Liver (tissue), 3 donors: ENCODE measurements around the gene CCDC82.

Source experiments
- FOXA1 ChIP-seq: IDR thresholded peaks from 2 replicates; pipeline ENCODE4 v1.6.1; 2016; ENCODE audit warnings: antibody characterized with exemption
- GABPA ChIP-seq, 2 donors: IDR thresholded peaks in 1 of 2; conservative IDR thresholded peaks in 1 of 2; 2 replicates each; pipeline ENCODE4 v1.6.1; 2016; ENCODE audit warnings: antibody characterized with exemption in 2 of 2, mild to moderate bottlenecking in 1 of 2, moderate library complexity in 1 of 2
- HNF4G ChIP-seq: IDR thresholded peaks from 2 replicates; pipeline ENCODE4 v1.6.1; 2016; ENCODE audit warnings: antibody characterized with exemption
- JUND ChIP-seq, 2 donors: IDR thresholded peaks; 2 replicates each; pipeline ENCODE4 v1.6.1; 2016; ENCODE audit warnings: antibody characterized with exemption in 2 of 2
- RAD21 ChIP-seq, 2 donors: IDR thresholded peaks; 2 replicates each; pipeline ENCODE4 v1.6.1; 2016; ENCODE audit warnings: antibody characterized with exemption in 2 of 2, mild to moderate bottlenecking in 2 of 2
- RXRA ChIP-seq, 2 donors: IDR thresholded peaks; 2 replicates each; pipeline ENCODE4 v1.6.1; 2017 to 2018; ENCODE audit warnings: antibody characterized with exemption in 2 of 2, mild to moderate bottlenecking in 1 of 2
- SP1 ChIP-seq: IDR thresholded peaks from 2 replicates; pipeline ENCODE4 v1.6.1; 2018; ENCODE audit warnings: antibody characterized with exemption, mild to moderate bottlenecking
- TAF1 ChIP-seq: conservative IDR thresholded peaks from 2 replicates; pipeline ENCODE4 v1.6.1; 2016; ENCODE audit warnings: antibody characterized with exemption, mild to moderate bottlenecking
- YY1 ChIP-seq: IDR thresholded peaks from 2 replicates; pipeline ENCODE4 v1.6.1; 2016; ENCODE audit warnings: antibody characterized with exemption, mild to moderate bottlenecking
- TF ChIP-seq, protein P1 (sequence below): fragments of 150-350 bp; IDR thresholded peaks from 2 replicates; pipeline ENCODE4 v1.5.1; 2017; ENCODE audit warnings: improper control_type of control experiment, low read depth, low read length; ENCODE audit not compliant: missing input control
- TF ChIP-seq, protein P2 (sequence below): IDR thresholded peaks from 2 replicates; pipeline ENCODE4 v1.6.1; 2016; ENCODE audit warnings: antibody characterized with exemption
- TF ChIP-seq, protein P3 (sequence below): IDR thresholded peaks from 2 replicates; pipeline ENCODE4 v1.6.1; 2016; ENCODE audit warnings: antibody characterized with exemption
- TF ChIP-seq, protein P4 (sequence below): IDR thresholded peaks from 2 replicates; pipeline ENCODE4 v1.6.1; 2016; ENCODE audit warnings: antibody characterized with exemption, mild to moderate bottlenecking
- donor health status: healthy.
- donor health status: healthy.

DNA sequence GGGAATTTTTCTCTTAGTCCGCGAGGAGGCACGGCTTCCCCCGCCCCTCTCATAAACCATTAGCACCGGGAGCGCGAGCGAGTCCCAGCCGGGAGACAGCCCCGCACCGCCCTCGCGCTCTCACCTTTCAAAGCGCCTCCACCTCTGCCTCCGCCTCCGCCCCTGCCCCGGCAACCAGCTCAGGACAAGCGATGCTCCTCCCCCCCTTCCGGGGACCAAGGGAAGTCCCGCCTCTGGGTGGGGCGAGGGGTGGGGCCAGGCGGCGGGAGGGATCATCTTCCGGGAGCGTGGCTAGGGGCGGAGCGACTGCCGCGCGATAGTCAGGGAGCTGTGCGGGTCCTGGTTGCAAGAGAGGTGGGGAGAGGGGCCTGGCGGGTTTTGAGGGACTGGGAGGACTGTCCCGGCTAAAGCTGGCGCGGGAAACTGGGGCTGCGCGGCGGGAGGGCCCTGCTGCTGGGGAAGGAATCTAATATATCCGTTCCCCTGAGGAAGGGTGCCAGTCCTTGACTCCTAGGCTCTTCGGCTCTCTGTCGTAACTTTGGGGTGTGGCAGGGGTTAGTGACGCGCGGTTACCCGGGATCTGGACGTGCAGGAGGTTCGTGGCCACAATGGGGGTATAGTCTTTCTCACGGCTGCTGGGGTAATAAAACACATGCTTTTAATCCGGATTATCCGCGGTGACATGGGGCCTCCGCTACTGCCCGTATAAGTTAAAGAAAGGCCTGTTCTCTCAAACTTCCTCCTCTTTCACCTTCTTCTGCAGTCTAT, at the start of gene CCDC82, which contains the start of gene JRKL:
- TF ChIP-seq, protein P1, sequence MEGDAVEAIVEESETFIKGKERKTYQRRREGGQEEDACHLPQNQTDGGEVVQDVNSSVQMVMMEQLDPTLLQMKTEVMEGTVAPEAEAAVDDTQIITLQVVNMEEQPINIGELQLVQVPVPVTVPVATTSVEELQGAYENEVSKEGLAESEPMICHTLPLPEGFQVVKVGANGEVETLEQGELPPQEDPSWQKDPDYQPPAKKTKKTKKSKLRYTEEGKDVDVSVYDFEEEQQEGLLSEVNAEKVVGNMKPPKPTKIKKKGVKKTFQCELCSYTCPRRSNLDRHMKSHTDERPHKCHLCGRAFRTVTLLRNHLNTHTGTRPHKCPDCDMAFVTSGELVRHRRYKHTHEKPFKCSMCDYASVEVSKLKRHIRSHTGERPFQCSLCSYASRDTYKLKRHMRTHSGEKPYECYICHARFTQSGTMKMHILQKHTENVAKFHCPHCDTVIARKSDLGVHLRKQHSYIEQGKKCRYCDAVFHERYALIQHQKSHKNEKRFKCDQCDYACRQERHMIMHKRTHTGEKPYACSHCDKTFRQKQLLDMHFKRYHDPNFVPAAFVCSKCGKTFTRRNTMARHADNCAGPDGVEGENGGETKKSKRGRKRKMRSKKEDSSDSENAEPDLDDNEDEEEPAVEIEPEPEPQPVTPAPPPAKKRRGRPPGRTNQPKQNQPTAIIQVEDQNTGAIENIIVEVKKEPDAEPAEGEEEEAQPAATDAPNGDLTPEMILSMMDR = no peak
- TF ChIP-seq RXRA (IDR thresholded peaks at IDR 0.05) (peak in 1 of 2 donors; percentile 42), TAF1 (peak; percentile 32), YY1 (peak; percentile 79), GABPA (IDR thresholded peaks at IDR 0.05 in 1 of 2, conservative IDR thresholded peaks at IDR 0.05 in 1 of 2) (peak; percentile 69 to 94), FOXA1 (no peak), HNF4G (no peak), SP1 (peak; percentile 72), RAD21 (IDR thresholded peaks at IDR 0.05) (peak in 1 of 2 donors; percentile 39), JUND (IDR thresholded peaks at IDR 0.05) (peak in 1 of 2 donors; percentile 20)
- TF ChIP-seq, protein P2, sequence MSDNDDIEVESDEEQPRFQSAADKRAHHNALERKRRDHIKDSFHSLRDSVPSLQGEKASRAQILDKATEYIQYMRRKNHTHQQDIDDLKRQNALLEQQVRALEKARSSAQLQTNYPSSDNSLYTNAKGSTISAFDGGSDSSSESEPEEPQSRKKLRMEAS = peak; percentile 62
- TF ChIP-seq, protein P3, sequence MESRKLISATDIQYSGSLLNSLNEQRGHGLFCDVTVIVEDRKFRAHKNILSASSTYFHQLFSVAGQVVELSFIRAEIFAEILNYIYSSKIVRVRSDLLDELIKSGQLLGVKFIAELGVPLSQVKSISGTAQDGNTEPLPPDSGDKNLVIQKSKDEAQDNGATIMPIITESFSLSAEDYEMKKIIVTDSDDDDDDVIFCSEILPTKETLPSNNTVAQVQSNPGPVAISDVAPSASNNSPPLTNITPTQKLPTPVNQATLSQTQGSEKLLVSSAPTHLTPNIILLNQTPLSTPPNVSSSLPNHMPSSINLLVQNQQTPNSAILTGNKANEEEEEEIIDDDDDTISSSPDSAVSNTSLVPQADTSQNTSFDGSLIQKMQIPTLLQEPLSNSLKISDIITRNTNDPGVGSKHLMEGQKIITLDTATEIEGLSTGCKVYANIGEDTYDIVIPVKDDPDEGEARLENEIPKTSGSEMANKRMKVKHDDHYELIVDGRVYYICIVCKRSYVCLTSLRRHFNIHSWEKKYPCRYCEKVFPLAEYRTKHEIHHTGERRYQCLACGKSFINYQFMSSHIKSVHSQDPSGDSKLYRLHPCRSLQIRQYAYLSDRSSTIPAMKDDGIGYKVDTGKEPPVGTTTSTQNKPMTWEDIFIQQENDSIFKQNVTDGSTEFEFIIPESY = peak; percentile 46
- TF ChIP-seq, protein P4, sequence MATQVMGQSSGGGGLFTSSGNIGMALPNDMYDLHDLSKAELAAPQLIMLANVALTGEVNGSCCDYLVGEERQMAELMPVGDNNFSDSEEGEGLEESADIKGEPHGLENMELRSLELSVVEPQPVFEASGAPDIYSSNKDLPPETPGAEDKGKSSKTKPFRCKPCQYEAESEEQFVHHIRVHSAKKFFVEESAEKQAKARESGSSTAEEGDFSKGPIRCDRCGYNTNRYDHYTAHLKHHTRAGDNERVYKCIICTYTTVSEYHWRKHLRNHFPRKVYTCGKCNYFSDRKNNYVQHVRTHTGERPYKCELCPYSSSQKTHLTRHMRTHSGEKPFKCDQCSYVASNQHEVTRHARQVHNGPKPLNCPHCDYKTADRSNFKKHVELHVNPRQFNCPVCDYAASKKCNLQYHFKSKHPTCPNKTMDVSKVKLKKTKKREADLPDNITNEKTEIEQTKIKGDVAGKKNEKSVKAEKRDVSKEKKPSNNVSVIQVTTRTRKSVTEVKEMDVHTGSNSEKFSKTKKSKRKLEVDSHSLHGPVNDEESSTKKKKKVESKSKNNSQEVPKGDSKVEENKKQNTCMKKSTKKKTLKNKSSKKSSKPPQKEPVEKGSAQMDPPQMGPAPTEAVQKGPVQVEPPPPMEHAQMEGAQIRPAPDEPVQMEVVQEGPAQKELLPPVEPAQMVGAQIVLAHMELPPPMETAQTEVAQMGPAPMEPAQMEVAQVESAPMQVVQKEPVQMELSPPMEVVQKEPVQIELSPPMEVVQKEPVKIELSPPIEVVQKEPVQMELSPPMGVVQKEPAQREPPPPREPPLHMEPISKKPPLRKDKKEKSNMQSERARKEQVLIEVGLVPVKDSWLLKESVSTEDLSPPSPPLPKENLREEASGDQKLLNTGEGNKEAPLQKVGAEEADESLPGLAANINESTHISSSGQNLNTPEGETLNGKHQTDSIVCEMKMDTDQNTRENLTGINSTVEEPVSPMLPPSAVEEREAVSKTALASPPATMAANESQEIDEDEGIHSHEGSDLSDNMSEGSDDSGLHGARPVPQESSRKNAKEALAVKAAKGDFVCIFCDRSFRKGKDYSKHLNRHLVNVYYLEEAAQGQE = peak; percentile 80
